ENCODE measurements around the gene LSM14B. TPM values are rescaled to one million over a fixed set of nuclear protein-coding genes. Genes with fewer than 3 reads are reported as not detected.

LSM14B gene
- total RNA-seq, 6 experiments from 2014 or later: 40.4 to 42.7 (median 40.9) TPM

DNA sequence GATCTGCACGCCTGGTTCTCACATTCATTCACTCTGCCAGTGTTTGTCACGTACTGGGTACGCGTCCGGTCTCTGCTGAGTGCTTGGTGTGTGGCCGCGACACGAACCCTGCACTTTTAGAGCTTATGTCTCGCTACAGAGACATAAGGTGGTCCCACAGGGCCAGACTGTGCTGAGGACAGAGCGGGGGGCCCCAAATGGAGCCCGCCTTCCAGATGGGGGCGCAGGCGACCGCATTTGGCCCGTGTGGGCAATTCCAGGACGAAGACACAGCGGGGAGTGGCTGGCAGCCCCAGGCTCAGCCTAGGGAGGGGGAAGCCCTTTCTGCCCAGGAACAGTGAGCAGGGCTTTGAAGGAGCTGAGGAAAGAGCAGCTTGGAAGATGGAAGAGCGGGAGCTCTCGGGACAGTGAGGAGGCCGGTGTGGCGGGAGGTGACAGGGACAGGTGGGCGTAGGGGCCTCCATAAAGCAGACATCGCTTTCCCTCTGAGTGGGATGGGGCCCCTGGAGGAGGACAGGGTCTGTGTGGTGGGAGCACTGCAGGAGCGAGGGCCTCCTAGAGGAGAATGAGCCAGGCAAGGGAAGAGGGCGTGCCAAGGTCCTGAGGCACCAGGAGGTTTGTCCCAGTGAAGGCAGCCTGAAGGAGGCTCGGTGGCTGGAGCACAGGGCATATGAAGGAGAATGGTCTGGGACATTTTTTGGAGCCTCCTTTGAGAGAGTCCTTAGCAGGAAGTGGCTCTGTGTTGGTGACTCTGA is 52.8 kb downstream of the LSM14B start:
- no peaks in the 10 kb centered on the region for H3K27me3 Mint-ChIP-seq (ENCODE audit: insufficient read depth)
- H3K4me3 Mint-ChIP-seq: no peak overlapping the region
- no peak overlapping the region for H3K27ac Mint-ChIP-seq
- DNase-seq: no peak
- H3K4me1 Mint-ChIP-seq (ENCODE audit: low read depth): no peaks in the 10 kb centered on the region
- H3K36me3 Mint-ChIP-seq (ENCODE audit: low read depth): peaks cover 5% of the 10 kb centered on the region; the same call in 1 of the 2 replicates
- no peaks in the 10 kb centered on the region for H3K9me3 Mint-ChIP-seq
- TF ChIP-seq, protein P1, sequence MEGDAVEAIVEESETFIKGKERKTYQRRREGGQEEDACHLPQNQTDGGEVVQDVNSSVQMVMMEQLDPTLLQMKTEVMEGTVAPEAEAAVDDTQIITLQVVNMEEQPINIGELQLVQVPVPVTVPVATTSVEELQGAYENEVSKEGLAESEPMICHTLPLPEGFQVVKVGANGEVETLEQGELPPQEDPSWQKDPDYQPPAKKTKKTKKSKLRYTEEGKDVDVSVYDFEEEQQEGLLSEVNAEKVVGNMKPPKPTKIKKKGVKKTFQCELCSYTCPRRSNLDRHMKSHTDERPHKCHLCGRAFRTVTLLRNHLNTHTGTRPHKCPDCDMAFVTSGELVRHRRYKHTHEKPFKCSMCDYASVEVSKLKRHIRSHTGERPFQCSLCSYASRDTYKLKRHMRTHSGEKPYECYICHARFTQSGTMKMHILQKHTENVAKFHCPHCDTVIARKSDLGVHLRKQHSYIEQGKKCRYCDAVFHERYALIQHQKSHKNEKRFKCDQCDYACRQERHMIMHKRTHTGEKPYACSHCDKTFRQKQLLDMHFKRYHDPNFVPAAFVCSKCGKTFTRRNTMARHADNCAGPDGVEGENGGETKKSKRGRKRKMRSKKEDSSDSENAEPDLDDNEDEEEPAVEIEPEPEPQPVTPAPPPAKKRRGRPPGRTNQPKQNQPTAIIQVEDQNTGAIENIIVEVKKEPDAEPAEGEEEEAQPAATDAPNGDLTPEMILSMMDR (IDR thresholded peaks at IDR 0.05): no peak

DNA sequence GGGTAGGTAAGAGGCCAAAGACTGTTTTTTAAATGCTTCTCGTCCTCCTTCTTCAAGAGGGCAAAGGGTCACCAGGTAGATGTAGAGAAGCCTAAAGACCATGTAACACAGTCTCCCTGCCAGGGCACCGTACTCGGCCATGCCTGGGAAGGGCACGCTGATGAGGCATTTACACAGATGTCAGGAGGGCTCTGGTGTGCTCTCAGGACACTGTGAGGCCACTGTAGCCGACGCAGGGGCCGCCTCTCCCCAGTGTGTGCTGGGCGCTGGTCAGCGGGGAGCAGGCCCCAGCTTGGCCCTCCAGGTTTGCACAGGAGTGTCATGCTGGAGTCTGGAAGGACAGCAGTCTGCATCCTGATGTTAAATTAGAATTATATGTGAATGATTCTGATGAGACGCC is 53.4 kb downstream of the LSM14B start:
- H3K27me3 Mint-ChIP-seq (ENCODE audit: insufficient read depth): no peaks in the 10 kb centered on the region
- no peaks in the 10 kb centered on the region for H3K9me3 Mint-ChIP-seq
- H3K4me1 Mint-ChIP-seq (ENCODE audit: low read depth): no peaks in the 10 kb centered on the region
- DNase-seq: no peak
- no peak overlapping the region for H3K27ac Mint-ChIP-seq
- no peak overlapping the region for H3K4me3 Mint-ChIP-seq
- peaks cover 5% of the 10 kb centered on the region; the same call in 1 of the 2 replicates for H3K36me3 Mint-ChIP-seq (ENCODE audit: low read depth)
- TF ChIP-seq, protein P1 (IDR thresholded peaks at IDR 0.05): no peak

DNA sequence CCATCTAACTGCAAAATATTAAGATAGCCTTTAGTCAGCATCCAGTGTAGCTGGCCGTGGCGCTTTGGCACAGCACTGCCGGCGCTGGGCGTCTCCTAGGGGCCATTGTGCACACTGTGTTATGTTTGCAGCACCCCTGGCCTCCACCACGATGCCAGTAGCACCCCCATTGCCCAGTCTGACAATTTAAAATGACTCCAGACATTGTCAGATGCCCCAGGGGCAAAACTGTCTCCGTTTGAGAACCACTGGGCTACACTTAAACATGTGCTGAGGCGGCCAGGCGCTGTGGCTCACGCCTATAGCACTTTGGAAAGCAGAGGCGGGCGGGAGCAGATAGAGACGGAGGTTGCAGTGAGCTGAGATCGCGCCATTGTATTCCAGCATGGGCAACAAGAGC is 54.6 kb downstream of the LSM14B start:
- peaks cover 5% of the 10 kb centered on the region; the same call in 1 of the 2 replicates for H3K36me3 Mint-ChIP-seq (ENCODE audit: low read depth)
- H3K9me3 Mint-ChIP-seq: no peaks in the 10 kb centered on the region
- no peak overlapping the region for H3K4me3 Mint-ChIP-seq
- no peaks in the 10 kb centered on the region for H3K27me3 Mint-ChIP-seq (ENCODE audit: insufficient read depth)
- H3K4me1 Mint-ChIP-seq (ENCODE audit: low read depth): peaks cover 5% of the 10 kb centered on the region
- no peak for DNase-seq
- H3K27ac Mint-ChIP-seq: no peak overlapping the region
- TF ChIP-seq, protein P1 (IDR thresholded peaks at IDR 0.05): no peak

DNA sequence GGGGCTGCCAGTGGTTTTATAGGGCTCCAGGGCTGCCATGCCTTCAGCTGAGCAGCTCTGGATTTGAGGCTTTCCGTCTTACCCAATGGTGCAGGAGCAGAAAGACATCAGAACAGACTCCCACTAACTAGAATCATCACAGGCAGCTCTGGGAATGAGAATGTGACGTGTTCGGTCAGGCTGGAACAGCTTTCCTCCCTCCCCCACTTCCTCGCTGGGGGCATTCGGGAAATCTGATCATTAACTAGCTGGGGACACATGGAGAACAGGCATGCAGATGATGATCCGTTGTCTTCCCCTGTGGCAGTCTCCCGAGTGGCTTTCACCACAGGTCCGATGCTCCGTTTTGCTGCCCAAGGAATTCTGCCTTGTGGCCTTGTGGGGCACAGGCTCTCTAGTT is 55.0 kb downstream of the LSM14B start:
- Mint-ChIP-seq H3K27ac (no peak overlapping the region), H3K4me1 (ENCODE audit: low read depth) (peaks cover 9% of the 10 kb centered on the region), H3K4me3 (no peak overlapping the region), H3K36me3 (ENCODE audit: low read depth) (peaks cover 5% of the 10 kb centered on the region; the same call in 1 of the 2 replicates), H3K9me3 (no peaks in the 10 kb centered on the region), H3K27me3 (ENCODE audit: insufficient read depth) (no peaks in the 10 kb centered on the region)
- no peak for DNase-seq
- TF ChIP-seq, protein P1 (IDR thresholded peaks at IDR 0.05): no peak

DNA sequence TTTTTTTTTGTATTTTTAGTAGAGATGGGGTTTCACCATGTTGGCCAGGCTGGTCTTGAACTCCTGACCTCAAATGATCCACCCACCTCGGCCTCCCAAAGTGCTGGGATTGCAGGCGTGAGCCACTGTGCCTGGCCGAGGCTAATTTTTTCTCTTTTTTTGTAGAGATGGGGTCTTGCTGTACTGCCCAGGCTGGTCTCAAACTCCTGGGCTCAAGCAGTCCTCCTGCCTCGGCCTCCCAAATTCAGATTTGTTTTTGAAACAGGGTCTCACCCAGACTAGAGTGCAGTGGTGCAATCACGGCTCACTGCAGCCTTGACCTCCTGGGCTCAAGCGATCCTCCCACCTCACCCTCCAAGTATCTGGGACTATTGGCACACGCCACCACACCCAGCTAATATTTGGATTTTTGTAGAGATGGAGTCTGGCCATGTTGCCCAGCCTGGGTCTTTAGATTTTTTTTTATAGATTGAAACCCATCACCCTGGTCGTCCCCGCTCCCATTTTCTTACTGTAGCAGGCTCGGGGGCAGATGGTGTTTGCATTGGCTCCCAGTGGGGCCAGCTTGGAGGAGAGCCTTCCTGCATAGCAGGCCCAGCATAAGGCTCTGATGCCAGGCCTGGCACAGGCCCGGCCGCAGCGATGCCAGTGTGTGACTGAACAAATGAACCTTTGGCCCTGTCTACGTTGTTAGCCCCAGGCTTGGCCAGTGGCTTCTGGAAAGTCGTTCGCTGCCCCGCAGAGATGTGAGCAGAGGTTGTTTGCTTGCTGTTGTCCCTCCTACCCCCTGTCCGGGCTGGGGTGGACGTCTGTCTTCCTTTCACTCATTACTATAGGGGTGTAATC is 56.3 kb downstream of the LSM14B start:
- TF ChIP-seq, protein P1 (IDR thresholded peaks at IDR 0.05): no peak
- Mint-ChIP-seq H3K9me3 (no peaks in the 10 kb centered on the region), H3K4me1 (ENCODE audit: low read depth) (peaks cover 12% of the 10 kb centered on the region), H3K27ac (no peak overlapping the region), H3K36me3 (ENCODE audit: low read depth) (peaks cover 8% of the 10 kb centered on the region), H3K27me3 (ENCODE audit: insufficient read depth) (no peaks in the 10 kb centered on the region; the same call in 1 of the 2 replicates), H3K4me3 (no peak overlapping the region)
- no peak for DNase-seq

Measured in HFFc6 (cell line).